Mononuclear cell (primary cell): ENCODE measurements around the gene RIF1. TPM values are rescaled to one million over a fixed set of nuclear protein-coding genes. Genes with fewer than 3 reads are reported as not detected.

Experiments used
- H3K27me3 ChIP-seq: 2 replicates; pipeline ENCODE4 v1.6.0; 2011; ENCODE audit warnings: low read length, control low read depth; ENCODE audit not compliant: insufficient read depth
- H3K4me1 ChIP-seq: 2 replicates; pipeline ENCODE4 v1.5.1; 2011; ENCODE audit warnings: mild to moderate bottlenecking, low read length, control low read depth; ENCODE audit not compliant: insufficient read depth
- H3K4me3 ChIP-seq: 2 replicates; pipeline ENCODE4 v1.5.1; 2011; ENCODE audit warnings: mild to moderate bottlenecking, low read length, moderate library complexity
- H3K9me3 ChIP-seq: 2 replicates; pipeline ENCODE4 v1.5.1; 2011; ENCODE audit warnings: low read depth, mild to moderate bottlenecking, control low read depth, low read length
- total RNA-seq: library from RNA; depleted of rRNA; stranded (reverse); fragments of >200 nt; gene quantifications from one replicate; pipeline ENCODE4 v1.2.3, GENCODE V29; 2012

RIF1 gene
- 66.7 TPM for total RNA-seq

DNA sequence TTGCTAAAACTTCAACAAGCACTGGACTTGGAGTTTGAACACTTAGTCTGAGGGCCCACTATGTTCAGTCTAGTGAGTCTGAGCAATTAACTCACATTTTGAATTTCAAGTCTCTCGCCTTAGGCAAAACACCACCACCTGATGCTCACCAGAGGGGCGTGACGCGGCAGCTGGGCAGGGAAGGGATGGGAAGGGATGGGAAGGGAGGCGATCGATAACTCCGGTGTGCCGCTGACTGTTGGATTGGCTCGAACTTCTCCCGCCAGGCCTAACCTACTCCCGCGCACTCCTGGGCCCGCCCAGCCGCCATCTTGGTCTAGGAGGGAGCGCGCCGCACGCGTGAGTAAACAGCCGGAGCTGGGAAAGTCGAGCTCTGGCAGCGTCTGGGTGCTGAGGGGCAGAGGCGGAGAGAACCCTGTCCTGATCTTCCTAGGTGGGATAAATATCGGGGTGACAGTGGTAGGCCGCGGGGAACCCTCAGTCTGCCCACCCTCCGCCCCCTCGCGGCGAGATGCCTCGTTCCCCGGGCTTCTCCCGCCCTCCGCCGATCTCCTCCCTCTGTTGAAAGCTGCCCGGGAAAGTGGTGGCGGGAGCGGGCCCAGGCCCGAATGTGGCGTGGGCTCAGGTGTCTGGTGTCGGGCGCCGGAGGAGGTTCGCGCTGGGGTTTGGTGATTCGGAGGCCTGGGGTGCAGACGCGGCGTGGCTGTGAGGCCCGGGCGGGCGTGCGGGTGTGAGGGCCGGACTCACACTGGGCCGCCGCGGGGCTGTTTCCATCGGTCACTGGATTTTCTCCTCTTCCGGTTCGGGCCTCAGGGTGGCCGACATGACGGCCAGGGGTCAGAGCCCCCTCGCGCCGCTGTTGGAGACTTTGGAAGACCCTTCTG lies at the start of gene RIF1:
TSS of gene RIF1 (plus strand) at position 302 of the 884 bp plus-strand sequence. CDS start at position 824, 522 bp downstream.
- Histone ChIP-seq H3K4me1 (peaks cover 14% of the 10 kb centered on the region), H3K27me3 (no peaks in the 10 kb centered on the region), H3K4me3 (peak within 1 kb of the TSS; percentile 77), H3K9me3 (no peaks in the 10 kb centered on the region)

GRCh38 chr2:151361674-151362370 lies 47.9 kb upstream of the RIF1 start:
- Histone ChIP-seq H3K9me3 (no peaks in the 10 kb centered on the region), H3K27me3 (no peaks in the 10 kb centered on the region), H3K4me3 (no peak overlapping the region), H3K4me1 (peaks cover 11% of the 10 kb centered on the region)

DNA sequence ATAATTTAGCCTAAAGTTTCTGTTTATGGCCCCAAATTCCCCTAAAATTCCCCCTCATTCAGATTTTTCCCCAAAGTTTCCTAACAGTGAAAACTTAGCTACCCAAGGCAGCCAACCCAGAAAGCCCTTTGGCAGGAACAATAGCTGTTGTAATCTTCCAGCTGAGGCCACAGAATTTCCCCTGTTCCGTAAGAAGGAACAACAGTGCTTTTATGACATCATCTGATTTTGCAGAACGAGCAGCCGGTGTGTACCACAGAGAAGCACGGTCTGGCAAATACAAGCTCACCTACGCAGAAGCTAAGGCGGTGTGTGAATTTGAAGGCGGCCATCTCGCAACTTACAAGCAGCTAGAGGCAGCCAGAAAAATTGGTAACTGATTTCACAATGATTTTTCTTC lies 46.0 kb upstream of the RIF1 start:
- no peak overlapping the region for H3K4me3 ChIP-seq
- no peaks in the 10 kb centered on the region for H3K9me3 ChIP-seq
- peaks cover 9% of the 10 kb centered on the region for H3K4me1 ChIP-seq
- no peaks in the 10 kb centered on the region for H3K27me3 ChIP-seq

DNA sequence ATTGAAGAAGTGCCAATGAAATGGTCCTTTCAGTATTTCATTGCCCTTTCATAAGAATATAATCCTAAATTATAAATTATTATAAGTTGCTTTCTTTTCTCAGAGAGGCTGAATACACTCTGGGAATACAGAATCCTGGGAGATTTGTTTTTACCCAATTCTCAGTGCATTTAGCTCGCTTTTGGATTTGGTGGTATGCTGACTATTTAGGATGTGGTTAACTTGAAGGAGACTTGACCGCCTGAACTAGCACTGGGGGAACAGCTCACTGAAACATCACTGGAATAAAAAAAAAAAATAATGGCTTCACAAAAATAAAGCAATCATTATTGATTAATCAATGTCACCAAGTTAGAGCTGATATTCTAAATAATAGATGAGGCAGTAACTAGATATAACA lies 42.1 kb upstream of the RIF1 start:
- Histone ChIP-seq H3K4me1 (peaks cover 9% of the 10 kb centered on the region), H3K9me3 (no peaks in the 10 kb centered on the region), H3K4me3 (no peak overlapping the region), H3K27me3 (no peaks in the 10 kb centered on the region)

- no peaks in the 10 kb centered on the region for H3K4me1 ChIP-seq
- H3K4me3 ChIP-seq: no peak overlapping the region
- H3K27me3 ChIP-seq: no peaks in the 10 kb centered on the region
- no peaks in the 10 kb centered on the region for H3K9me3 ChIP-seq
Observed at GRCh38 chr2:151374436-151374835, 35.3 kb upstream of the RIF1 start.

DNA sequence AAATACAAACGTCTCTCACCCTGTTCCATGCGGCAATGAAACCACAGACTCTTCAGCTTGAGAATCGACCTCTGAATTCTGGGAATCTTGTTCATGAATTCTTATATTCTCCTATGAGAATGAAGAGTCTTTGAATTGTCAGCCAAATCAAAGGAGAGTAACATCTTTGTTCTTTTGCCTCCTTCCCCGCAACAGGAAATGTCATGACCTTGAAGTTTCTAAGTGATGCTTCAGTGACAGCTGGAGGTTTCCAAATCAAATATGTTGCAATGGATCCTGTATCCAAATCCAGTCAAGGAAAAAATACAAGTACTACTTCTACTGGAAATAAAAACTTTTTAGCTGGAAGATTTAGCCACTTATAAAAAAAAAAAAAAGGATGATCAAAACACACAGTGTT lies 30.5 kb upstream of the RIF1 start:
- Histone ChIP-seq H3K27me3 (no peaks in the 10 kb centered on the region), H3K4me1 (no peaks in the 10 kb centered on the region), H3K9me3 (no peaks in the 10 kb centered on the region)

GRCh38 chr2:151380580-151381235 lies 29.0 kb upstream of the RIF1 start:
- Histone ChIP-seq H3K27me3 (no peaks in the 10 kb centered on the region), H3K4me3 (no peak overlapping the region), H3K4me1 (no peaks in the 10 kb centered on the region), H3K9me3 (no peaks in the 10 kb centered on the region)

More for the DNA sequence above, 30.5 kb upstream of the RIF1 start:
- H3K4me3 ChIP-seq: no peak overlapping the region

GRCh38 chr2:151381266-151381665 lies 28.4 kb upstream of the RIF1 start:
- H3K4me3 ChIP-seq: no peak overlapping the region

DNA sequence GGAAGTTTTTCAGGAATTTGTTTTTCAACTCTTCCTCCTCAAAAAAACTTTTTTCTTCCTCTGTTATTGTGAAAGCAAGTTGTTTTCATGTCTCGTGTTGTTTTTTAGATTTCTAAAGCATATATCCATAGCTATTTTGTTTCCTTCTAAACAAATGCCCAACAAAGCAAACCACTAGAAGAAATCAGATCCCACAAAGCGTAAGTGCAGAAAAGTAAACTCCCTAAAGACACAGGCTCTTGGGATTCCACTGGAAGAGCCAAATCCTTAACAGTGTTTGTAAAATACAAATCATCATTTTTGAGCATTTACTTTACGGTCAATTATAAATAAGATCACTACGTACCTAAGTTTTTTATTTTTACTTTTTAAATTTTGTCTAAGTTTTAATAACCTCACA lies 21.7 kb upstream of the RIF1 start:
- H3K27me3 ChIP-seq: no peaks in the 10 kb centered on the region
- H3K4me3 ChIP-seq: no peak overlapping the region
- H3K9me3 ChIP-seq: no peaks in the 10 kb centered on the region
- H3K4me1 ChIP-seq: no peaks in the 10 kb centered on the region

More at GRCh38 chr2:151381266-151381665, 28.4 kb upstream of the RIF1 start:
- no peaks in the 10 kb centered on the region for H3K9me3 ChIP-seq
- H3K4me1 ChIP-seq: no peaks in the 10 kb centered on the region
- no peaks in the 10 kb centered on the region for H3K27me3 ChIP-seq

- no peaks in the 10 kb centered on the region for H3K9me3 ChIP-seq
- H3K4me3 ChIP-seq: no peak overlapping the region
- no peaks in the 10 kb centered on the region for H3K4me1 ChIP-seq
- no peaks in the 10 kb centered on the region for H3K27me3 ChIP-seq
Observed at GRCh38 chr2:151391436-151391835, 18.3 kb upstream of the RIF1 start.

DNA sequence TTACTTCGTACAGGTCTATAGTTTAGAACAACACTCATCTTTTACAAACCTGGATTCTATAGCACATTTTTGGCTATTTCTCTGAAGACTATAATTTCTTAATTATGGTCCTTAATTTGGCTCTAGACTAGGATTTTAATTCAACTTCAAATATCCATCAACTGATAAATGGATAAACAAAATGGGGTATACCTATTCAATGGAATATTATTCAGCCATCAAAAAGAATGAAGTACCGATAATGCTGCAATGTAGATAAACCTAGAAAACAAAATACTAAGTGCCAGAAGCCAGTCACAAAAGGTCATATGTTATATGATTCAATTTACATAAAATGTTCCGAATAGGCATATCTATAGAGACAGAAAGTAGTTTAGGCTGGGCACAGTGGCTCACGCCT lies 15.2 kb upstream of the RIF1 start:
- H3K4me1 ChIP-seq: no peaks in the 10 kb centered on the region
- H3K4me3 ChIP-seq: no peak overlapping the region
- no peaks in the 10 kb centered on the region for H3K9me3 ChIP-seq
- no peaks in the 10 kb centered on the region for H3K27me3 ChIP-seq

GRCh38 chr2:151395509-151396374 lies 14.0 kb upstream of the RIF1 start:
- H3K27me3 ChIP-seq: no peaks in the 10 kb centered on the region
- no peaks in the 10 kb centered on the region for H3K4me1 ChIP-seq
- no peak overlapping the region for H3K4me3 ChIP-seq
- H3K9me3 ChIP-seq: no peaks in the 10 kb centered on the region

DNA sequence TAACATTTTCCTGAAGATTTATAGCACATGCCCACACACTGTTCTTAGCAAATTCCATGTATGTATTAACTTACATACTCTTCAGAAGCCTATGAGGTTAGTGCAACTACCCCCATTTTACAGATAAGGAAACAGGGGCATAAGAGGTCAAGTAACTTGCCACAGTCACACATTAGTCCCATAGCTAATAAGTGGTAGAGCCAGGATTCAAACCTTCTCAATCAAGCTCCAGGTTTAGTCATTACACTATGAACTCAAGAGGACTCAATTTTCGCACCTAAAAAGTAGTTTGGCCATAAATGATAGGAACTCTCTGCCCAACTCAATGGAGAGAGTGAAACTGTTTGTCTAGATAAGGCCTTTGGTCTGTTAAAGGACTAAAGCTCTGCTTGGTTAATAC lies 9.7 kb upstream of the RIF1 start:
- no peaks in the 10 kb centered on the region for H3K4me1 ChIP-seq
- no peaks in the 10 kb centered on the region for H3K27me3 ChIP-seq
- H3K4me3 ChIP-seq: no peak overlapping the region
- H3K9me3 ChIP-seq: no peaks in the 10 kb centered on the region

- Histone ChIP-seq H3K27me3 (no peaks in the 10 kb centered on the region), H3K4me3 (no peak overlapping the region), H3K4me1 (no peaks in the 10 kb centered on the region), H3K9me3 (no peaks in the 10 kb centered on the region)
Observed at GRCh38 chr2:151401149-151401548, 8.6 kb upstream of the RIF1 start.
